ENCODE data around the gene UBE2S. TPM values are rescaled to one million over a fixed set of nuclear protein-coding genes. Genes with fewer than 3 reads are reported as not detected.
"Not testable (repeated sequence)": the region's sequence is repeated elsewhere in the genome, so short reads cannot be mapped to it uniquely, and the experiment has no call there.

UBE2S gene
- total RNA-seq: 224 and 225 TPM in 2 replicates

DNA sequence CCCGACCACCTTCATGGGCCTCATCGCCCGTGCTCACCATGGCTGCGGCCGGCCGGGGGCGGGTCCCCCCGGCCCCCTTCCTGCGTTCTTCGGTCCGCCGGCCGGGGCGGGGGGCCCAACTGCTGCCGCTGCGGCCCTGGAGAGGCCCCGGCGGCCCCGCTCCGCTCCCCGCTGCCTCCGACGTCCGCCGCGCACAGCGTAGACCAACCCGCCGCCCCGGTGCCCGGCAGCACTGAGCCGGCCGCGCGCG, at the start of gene UBE2S:
TSS of gene UBE2S (minus strand) at position 239 of the 250 bp plus-strand sequence. CDS start at position 40, 199 bp downstream.
- Mint-ChIP-seq H3K27ac (peak within 1 kb of the TSS; percentile 97), H3K36me3 (ENCODE audit: low read depth) (peaks cover 38% of the 10 kb centered on the region), H3K4me3 (peak within 1 kb of the TSS; percentile 93), H3K4me1 (ENCODE audit: low read depth) (peaks cover 26% of the 10 kb centered on the region), H3K9me3 (peaks cover 13% of the 10 kb centered on the region)
- intact Hi-C loops (cut with micrococcal nuclease): loop anchor here (1.0 to 5.0 kb wide), 3 partner anchors 9 to 325 kb away; partner anchors contain the start of genes ZNF580 and ZNF581
- H3K27me3 Mint-ChIP-seq (ENCODE audit: insufficient read depth); DNase-seq (ENCODE audit: low spot score): not testable (repeated sequence)

GRCh38 chr19:55456347-55456746, 48.8 kb upstream of the UBE2S start:
- no peak for DNase-seq (ENCODE audit: low spot score)
- no peaks in the 10 kb centered on the region for H3K9me3 Mint-ChIP-seq
- peaks cover 20% of the 10 kb centered on the region for H3K27me3 Mint-ChIP-seq (ENCODE audit: insufficient read depth)
- intact Hi-C loops (cut with micrococcal nuclease): no loop called here
- H3K4me1 Mint-ChIP-seq (ENCODE audit: low read depth): no peaks in the 10 kb centered on the region
- H3K4me3 Mint-ChIP-seq: no peak overlapping the region
- H3K27ac Mint-ChIP-seq: no peak overlapping the region
- peaks cover 5% of the 10 kb centered on the region for H3K36me3 Mint-ChIP-seq (ENCODE audit: low read depth)

DNA sequence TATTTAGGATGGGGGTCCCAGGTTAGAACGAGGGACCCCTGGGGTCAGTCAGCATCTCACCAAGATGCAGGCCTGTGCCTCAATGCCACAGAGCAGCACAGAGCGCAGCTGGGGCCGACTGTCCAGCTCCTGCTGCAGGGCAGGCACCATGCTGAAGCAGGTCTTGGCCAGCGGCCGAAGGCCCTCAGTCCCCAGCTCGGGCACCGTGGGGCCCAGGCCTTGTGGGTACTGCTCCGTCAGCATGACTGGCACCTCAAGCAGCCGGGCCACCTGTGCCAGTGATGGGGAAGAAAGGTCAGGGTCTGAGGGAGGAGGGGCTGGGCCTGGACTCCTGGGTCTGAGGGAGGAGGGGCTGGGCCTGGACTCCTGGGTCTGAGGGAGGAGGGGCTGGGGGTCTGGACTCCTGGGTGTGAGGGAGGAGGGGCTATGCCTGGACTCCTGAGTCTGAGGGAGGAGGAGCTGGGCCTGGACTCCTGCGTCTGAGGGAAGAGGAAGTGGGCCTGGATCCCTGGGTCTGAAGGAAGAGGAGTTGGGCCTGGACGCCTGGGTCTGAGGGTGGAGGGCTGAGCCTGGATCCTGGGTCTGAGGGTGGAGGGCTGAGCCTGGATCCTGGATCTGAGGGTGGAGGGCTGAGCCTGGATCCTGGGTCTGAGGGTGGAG, 48.1 kb upstream of the UBE2S start:
- no peak overlapping the region for H3K4me3 Mint-ChIP-seq
- intact Hi-C loops (cut with micrococcal nuclease): no loop called here
- peaks cover 5% of the 10 kb centered on the region for H3K36me3 Mint-ChIP-seq (ENCODE audit: low read depth)

GRCh38 chr19:55454787-55455243, 47.2 kb upstream of the UBE2S start:
- Mint-ChIP-seq H3K36me3 (ENCODE audit: low read depth) (peaks cover 5% of the 10 kb centered on the region), H3K4me3 (no peak overlapping the region), H3K27ac (peak overlapping the region; percentile 74), H3K9me3 (no peaks in the 10 kb centered on the region), H3K27me3 (ENCODE audit: insufficient read depth) (peaks cover 27% of the 10 kb centered on the region), H3K4me1 (ENCODE audit: low read depth) (no peaks in the 10 kb centered on the region)
- DNase-seq (ENCODE audit: low spot score): peak; percentile 29
- intact Hi-C loops (cut with micrococcal nuclease): loop anchor here (1.0 kb wide), 1 partner anchor 314 kb away; no protein-coding TSS in a partner anchor

More for the DNA sequence above, 48.1 kb upstream of the UBE2S start:
- no peak for DNase-seq (ENCODE audit: low spot score)
- peaks cover 22% of the 10 kb centered on the region for H3K27me3 Mint-ChIP-seq (ENCODE audit: insufficient read depth)
- no peaks in the 10 kb centered on the region for H3K9me3 Mint-ChIP-seq
- H3K27ac Mint-ChIP-seq: no peak overlapping the region
- no peaks in the 10 kb centered on the region for H3K4me1 Mint-ChIP-seq (ENCODE audit: low read depth)

GRCh38 chr19:55453511-55454260, 46.1 kb upstream of the UBE2S start:
- Mint-ChIP-seq H3K27me3 (ENCODE audit: insufficient read depth) (peaks cover 28% of the 10 kb centered on the region), H3K9me3 (no peaks in the 10 kb centered on the region), H3K36me3 (ENCODE audit: low read depth) (peaks cover 5% of the 10 kb centered on the region), H3K27ac (no peak overlapping the region), H3K4me1 (ENCODE audit: low read depth) (no peaks in the 10 kb centered on the region), H3K4me3 (no peak overlapping the region)
- intact Hi-C loops (cut with micrococcal nuclease): loop anchor here (1.0 kb wide), 1 partner anchor 312 kb away; no protein-coding TSS in a partner anchor
- no peak for DNase-seq (ENCODE audit: low spot score)

GRCh38 chr19:55452749-55453346, 45.3 kb upstream of the UBE2S start:
- Mint-ChIP-seq H3K4me3 (no peak overlapping the region), H3K27ac (no peak overlapping the region), H3K4me1 (ENCODE audit: low read depth) (no peaks in the 10 kb centered on the region), H3K27me3 (ENCODE audit: insufficient read depth) (peaks cover 28% of the 10 kb centered on the region), H3K9me3 (no peaks in the 10 kb centered on the region), H3K36me3 (ENCODE audit: low read depth) (peaks cover 5% of the 10 kb centered on the region)
- DNase-seq (ENCODE audit: low spot score): peak; percentile 22
- intact Hi-C loops (cut with micrococcal nuclease): no loop called here

DNA sequence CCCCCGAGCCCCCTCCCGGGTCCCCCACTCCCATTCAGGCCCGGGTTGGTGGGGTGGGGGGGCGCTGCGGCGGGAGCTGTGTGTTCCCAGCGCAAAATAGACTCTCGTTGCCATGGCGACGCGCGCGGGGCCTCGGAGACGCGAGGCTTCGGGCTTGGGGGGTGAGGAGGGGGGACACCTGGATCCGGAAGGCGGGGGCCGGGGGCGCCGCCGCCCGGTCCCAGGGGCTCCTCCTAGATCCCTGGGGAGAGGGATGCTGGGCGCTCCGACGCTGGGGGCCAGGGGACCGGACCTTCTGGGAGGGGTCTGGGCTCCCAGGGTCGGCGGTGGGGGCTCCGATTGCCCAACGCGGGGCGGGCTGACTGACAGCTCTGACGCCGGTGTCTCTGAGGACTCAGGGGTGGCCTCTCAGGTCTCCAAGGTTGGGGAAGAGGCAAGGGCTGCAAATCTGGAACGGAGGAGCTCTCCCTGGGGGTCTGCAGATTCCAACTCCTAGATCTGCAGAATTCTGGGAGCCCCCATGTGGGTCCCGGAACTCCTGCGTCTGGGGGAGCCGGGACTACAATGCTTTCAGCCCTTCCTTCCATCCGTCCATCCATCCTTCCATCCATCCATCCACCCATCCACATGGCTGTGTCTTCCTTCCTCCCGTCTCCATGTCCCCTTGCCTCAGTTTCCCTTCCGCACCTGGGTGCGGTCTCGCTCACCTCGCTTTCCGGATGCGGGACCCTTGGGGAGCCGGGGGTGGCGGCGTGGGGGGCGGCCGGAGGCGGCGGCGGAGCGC, 44.6 kb upstream of the UBE2S start:
- no peak for DNase-seq (ENCODE audit: low spot score)
- Mint-ChIP-seq H3K9me3 (no peaks in the 10 kb centered on the region), H3K4me3 (no peak overlapping the region), H3K36me3 (ENCODE audit: low read depth) (peaks cover 5% of the 10 kb centered on the region), H3K4me1 (ENCODE audit: low read depth) (no peaks in the 10 kb centered on the region), H3K27me3 (ENCODE audit: insufficient read depth) (peaks cover 28% of the 10 kb centered on the region), H3K27ac (no peak overlapping the region)
- intact Hi-C loops (cut with micrococcal nuclease): no loop called here

- Mint-ChIP-seq H3K27ac (no peak overlapping the region), H3K9me3 (no peaks in the 10 kb centered on the region), H3K4me3 (peak overlapping the region; percentile 30), H3K36me3 (ENCODE audit: low read depth) (peaks cover 5% of the 10 kb centered on the region), H3K4me1 (ENCODE audit: low read depth) (no peaks in the 10 kb centered on the region), H3K27me3 (ENCODE audit: insufficient read depth) (peaks cover 30% of the 10 kb centered on the region)
- DNase-seq (ENCODE audit: low spot score): no peak
- intact Hi-C loops (cut with micrococcal nuclease): no loop called here
These were observed 43.8 kb upstream of the UBE2S start for GRCh38 chr19:55451163-55451964.

DNA sequence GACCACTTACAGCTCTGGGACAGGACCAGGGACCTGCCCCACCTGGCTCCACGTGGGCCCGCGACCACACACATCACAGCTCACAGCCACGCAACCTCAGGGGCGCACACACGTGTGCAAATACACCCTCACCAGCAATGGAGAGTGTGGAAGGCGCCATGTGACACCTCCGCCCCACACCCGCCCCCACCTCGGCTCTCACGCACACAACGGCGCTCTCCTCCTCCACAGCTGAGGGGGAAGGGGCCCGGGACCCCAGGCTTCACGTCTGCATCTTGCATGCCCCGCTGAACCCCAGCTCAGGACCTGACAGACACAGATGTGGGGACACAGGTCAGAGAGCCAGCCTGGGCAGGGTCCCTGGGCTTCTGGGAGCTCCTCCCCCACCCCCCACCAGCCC, 41.9 kb upstream of the UBE2S start:
- no peaks in the 10 kb centered on the region for H3K9me3 Mint-ChIP-seq
- intact Hi-C loops (cut with micrococcal nuclease): no loop called here
- H3K27ac Mint-ChIP-seq: no peak overlapping the region
- H3K27me3 Mint-ChIP-seq (ENCODE audit: insufficient read depth): peaks cover 43% of the 10 kb centered on the region
- no peak overlapping the region for H3K4me3 Mint-ChIP-seq
- peaks cover 2% of the 10 kb centered on the region for H3K36me3 Mint-ChIP-seq (ENCODE audit: low read depth)
- no peaks in the 10 kb centered on the region for H3K4me1 Mint-ChIP-seq (ENCODE audit: low read depth)
- no peak for DNase-seq (ENCODE audit: low spot score)

DNA sequence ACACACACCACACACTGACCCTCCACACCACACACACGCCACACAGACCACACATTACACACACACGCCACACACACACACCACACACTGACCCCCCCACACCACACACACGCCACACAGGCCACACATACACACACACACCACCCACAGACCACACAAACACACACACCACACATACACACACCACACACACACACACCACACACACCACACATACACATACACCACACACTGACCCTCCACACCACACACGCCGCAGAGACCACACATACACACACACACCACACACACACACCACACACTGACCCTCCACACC, 40.5 kb upstream of the UBE2S start:
- H3K4me3 Mint-ChIP-seq; H3K27ac Mint-ChIP-seq; intact Hi-C loops (cut with micrococcal nuclease); H3K9me3 Mint-ChIP-seq; H3K36me3 Mint-ChIP-seq (ENCODE audit: low read depth); H3K4me1 Mint-ChIP-seq (ENCODE audit: low read depth); DNase-seq (ENCODE audit: low spot score): not testable (repeated sequence)
- H3K27me3 Mint-ChIP-seq (ENCODE audit: insufficient read depth): peaks cover 49% of the 10 kb centered on the region

DNA sequence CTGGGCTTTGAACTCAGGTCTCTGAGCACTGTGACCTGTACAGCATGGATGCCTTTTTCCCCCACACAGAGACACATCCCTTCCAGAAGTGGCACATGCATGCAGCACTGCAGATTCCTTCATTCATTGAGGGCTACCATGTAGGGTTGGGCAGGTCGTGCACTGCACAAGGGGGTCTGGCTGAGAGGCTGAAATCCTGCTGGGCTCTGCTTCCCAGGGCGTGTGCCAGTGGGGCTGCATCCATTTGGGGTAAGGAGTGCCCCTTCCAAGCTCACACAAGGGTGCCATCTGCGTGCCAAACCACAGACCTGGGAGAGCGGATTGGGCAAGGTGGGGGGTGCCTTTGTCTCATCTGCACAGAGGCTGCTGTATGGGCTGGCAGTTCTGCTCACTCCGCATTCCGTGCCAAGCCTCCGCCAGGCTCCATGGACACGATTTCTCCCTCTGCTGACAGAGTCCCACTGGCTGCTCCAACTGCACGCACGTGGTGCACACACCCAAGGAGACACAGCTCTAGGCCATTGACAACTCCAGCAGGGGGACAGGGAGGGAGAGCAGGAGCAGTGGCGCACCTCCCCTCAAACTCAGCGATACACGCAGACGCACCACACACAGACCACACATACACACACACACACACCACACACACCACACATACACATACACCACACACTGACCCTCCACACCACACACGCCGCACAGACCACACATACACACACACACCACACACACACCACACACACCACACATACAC, 40.0 kb upstream of the UBE2S start:
- H3K36me3 Mint-ChIP-seq (ENCODE audit: low read depth): no peaks in the 10 kb centered on the region
- no peaks in the 10 kb centered on the region for H3K4me1 Mint-ChIP-seq (ENCODE audit: low read depth)
- no peak overlapping the region for H3K27ac Mint-ChIP-seq
- H3K27me3 Mint-ChIP-seq (ENCODE audit: insufficient read depth): peaks cover 47% of the 10 kb centered on the region
- no peak for DNase-seq (ENCODE audit: low spot score)
- intact Hi-C loops (cut with micrococcal nuclease): no loop called here
- no peaks in the 10 kb centered on the region for H3K9me3 Mint-ChIP-seq
- H3K4me3 Mint-ChIP-seq: no peak overlapping the region

DNA sequence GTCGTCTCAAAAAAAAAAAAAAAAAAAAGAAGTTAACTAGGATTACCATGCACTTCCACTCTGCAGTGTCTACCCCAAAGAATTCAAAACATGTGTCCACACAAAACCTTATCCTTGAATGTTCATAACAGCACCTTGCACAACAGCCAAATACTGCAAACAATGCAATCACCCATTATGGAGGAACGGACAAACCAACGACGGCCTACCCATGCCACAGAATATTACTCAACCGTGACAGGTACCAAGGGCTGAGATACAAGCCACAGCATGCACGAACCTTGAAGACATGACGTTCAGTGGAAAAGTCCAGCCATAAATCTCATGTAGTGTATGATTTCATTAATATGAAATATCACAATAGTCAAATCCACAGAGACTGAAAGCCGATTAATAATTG, 38.5 kb upstream of the UBE2S start:
- H3K4me3 Mint-ChIP-seq: no peak overlapping the region
- intact Hi-C loops (cut with micrococcal nuclease): no loop called here
- H3K9me3 Mint-ChIP-seq: no peaks in the 10 kb centered on the region
- no peaks in the 10 kb centered on the region for H3K36me3 Mint-ChIP-seq (ENCODE audit: low read depth)
- H3K27me3 Mint-ChIP-seq (ENCODE audit: insufficient read depth): peaks cover 55% of the 10 kb centered on the region
- no peak for DNase-seq (ENCODE audit: low spot score)
- no peak overlapping the region for H3K27ac Mint-ChIP-seq
- peaks cover 7% of the 10 kb centered on the region for H3K4me1 Mint-ChIP-seq (ENCODE audit: low read depth)
